Dendritic cell treated with granulocyte-macrophage colony-stimulating factor and Interleukin-4, amounts not matched to agents 40 ng/mL and 50 ng/mL, for 4 days (primary cell): ENCODE results near the gene SELENOV.
A peak's percentile ranks its signal among the peaks of the same experiment; 100 is the strongest.

Experiments used
- H3K27ac Mint-ChIP-seq: one replicate; pipeline ENCODE4 v1.8.0; 2022; ENCODE audit warnings: mild to moderate bottlenecking, mixed read lengths
- H3K27me3 Mint-ChIP-seq: one replicate; pipeline ENCODE4 v1.8.0; 2022; ENCODE audit warnings: mild to moderate bottlenecking, mixed read lengths
- H3K36me3 Mint-ChIP-seq: one replicate; pipeline ENCODE4 v1.8.0; 2022; ENCODE audit warnings: low read depth, mixed read lengths
- H3K4me1 Mint-ChIP-seq: one replicate; pipeline ENCODE4 v1.8.0; 2022; ENCODE audit warnings: low read depth, mixed read lengths
- H3K4me3 Mint-ChIP-seq: one replicate; pipeline ENCODE4 v1.8.0; 2022; ENCODE audit warnings: mild to moderate bottlenecking, moderate library complexity, mixed read lengths
- H3K9me3 Mint-ChIP-seq: one replicate; pipeline ENCODE4 v1.8.0; 2022; ENCODE audit warnings: mixed read lengths
- intact Hi-C: fragments of 100-400 bp; cut with micrococcal nuclease; formaldehyde crosslinking; loops from one replicate; pipeline ENCODE4 v1.15.0; 2022

SELENOV gene

DNA sequence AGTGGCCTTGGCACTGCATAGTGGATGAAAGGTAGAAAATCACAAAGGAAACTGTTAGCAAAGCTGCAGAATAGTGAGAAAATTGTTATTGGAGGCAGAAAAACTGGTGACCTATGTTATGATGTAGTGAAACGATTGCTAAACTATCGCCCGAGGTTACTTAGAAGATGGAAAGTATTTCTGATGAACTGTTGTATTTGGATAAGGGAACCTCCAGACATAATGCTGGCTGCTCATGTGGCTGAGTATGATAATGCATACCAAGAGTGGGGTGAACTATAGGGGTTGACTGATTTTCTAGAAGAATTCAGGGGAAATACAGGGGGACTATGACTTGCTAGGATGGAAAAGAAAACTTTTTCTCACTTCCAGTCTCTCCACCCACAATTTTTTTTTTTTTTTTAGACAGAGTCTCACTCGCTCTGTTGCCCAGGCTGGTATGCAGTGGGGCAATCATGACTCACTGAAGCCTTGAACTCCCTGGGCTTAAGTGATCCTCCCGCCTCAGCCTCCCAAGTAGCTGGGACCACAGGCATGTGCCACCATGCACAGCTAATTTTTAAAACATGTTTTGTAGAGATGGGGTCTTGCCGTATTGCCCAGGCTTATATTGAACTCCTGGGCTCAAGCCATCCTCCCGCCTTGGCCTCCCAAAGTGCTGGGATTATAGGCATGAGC lies 29.4 kb downstream of the SELENOV start:
- no peaks in the 10 kb centered on the region for H3K9me3 Mint-ChIP-seq
- H3K27me3 Mint-ChIP-seq = peaks cover 11% of the 10 kb centered on the region
- intact Hi-C loops = no loop called here
- peaks cover 14% of the 10 kb centered on the region for H3K4me1 Mint-ChIP-seq
- peaks cover 6% of the 10 kb centered on the region for H3K36me3 Mint-ChIP-seq
- no peak overlapping the region for H3K27ac Mint-ChIP-seq
- H3K4me3 Mint-ChIP-seq = no peak overlapping the region

DNA sequence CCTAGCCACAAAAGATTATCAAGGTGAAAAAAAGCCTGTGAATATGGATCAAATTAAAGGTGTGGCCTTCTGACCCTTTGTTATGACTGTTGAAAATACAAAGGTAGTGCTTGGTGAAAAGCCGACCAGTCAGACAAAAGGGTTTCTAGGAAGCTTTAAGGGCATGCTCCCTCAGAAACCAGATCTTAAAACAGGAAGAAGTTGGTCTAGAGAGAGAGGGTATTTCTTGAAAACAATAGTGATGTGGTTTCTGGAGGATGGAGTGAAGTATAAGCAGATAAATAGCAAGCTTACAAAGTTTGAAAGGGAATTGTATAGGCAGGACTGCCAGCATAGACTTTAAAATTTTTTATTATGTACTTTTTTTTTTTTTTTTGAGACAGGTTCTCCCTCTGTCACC lies 30.0 kb downstream of the SELENOV start:
- intact Hi-C loops = no loop called here
- H3K4me1 Mint-ChIP-seq = peaks cover 13% of the 10 kb centered on the region
- no peaks in the 10 kb centered on the region for H3K9me3 Mint-ChIP-seq
- H3K4me3 Mint-ChIP-seq = no peak overlapping the region
- H3K27ac Mint-ChIP-seq = no peak overlapping the region
- peaks cover 3% of the 10 kb centered on the region for H3K36me3 Mint-ChIP-seq
- H3K27me3 Mint-ChIP-seq = peaks cover 11% of the 10 kb centered on the region

DNA sequence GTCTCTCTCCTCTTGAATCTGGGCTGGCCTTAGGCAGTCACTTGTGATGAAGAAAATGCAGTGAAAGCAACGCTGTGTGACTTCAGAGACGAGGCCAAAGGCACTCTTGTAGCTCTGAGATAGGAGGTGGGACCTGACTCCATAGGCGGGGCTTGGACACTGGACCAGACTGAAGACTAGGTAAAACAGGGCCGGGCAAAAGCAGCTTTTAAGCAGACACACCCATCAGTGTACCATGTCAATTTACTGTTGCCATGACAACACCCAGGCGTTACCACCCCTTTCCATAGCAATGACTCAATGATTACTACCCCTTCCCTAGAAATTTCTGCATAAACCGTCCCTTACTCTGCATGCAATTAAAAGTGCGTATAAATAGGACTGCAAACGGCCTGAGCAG lies 31.7 kb downstream of the SELENOV start:
- intact Hi-C loops = no loop called here
- Mint-ChIP-seq H3K9me3 (no peaks in the 10 kb centered on the region), H3K27me3 (peaks cover 14% of the 10 kb centered on the region), H3K27ac (no peak overlapping the region), H3K36me3 (no peaks in the 10 kb centered on the region), H3K4me1 (peaks cover 7% of the 10 kb centered on the region), H3K4me3 (no peak overlapping the region)

DNA sequence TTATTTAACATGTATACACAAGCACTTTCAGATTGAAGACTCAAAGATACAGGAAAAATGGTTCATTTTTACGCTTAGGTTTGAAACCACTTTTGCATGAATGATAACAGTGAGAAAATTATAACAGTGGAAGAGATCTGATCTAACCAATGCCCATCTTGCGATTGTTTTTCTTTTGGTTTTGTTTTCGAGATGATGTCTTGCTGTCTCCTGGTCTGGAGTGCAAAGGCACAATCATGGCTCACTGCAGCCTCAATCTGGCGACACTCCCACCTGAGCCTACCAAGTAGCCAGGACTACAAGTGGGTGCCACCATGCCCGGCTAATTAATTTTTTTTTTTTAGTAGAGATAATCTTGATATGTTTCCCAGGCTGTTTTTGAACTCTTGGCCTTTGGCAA lies 35.3 kb downstream of the SELENOV start:
- Mint-ChIP-seq H3K27ac (no peak overlapping the region), H3K36me3 (no peaks in the 10 kb centered on the region)
- intact Hi-C loops = loop anchor here (10.0 kb wide), 2 partner anchors 215 to 295 kb away; partner anchors contain the start of gene FBL

DNA sequence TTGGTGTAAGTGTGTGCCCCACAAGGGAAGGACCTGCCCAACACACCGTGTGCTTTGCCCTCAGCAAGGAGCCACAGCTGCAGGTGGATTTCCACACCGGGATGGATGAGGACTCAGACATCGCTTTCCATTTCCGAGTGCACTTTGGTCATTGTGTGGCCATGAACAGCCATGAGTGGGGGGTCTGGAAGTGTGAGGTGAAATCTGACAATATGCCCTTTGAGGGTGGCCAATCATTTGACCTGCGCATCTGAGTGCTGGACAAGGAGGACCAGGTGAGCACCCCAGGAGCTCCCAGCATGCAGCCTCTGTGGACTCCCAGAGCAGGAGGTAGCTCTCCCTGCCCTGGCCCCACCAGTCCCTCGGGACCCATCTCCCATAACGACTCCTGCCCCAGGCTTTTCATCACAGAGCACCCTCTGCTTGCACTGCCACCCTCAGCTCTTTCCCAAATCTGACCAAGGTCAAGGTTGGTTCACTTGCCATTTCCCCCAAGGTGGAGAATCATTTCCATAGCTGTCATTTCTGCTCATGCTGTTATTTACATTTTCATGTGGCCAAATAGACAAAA lies 38.2 kb downstream of the SELENOV start:
- peaks cover 9% of the 10 kb centered on the region for H3K27me3 Mint-ChIP-seq

More for the DNA sequence above, 35.3 kb downstream of the SELENOV start:
- peaks cover 30% of the 10 kb centered on the region for H3K4me1 Mint-ChIP-seq
- no peaks in the 10 kb centered on the region for H3K9me3 Mint-ChIP-seq
- peaks cover 16% of the 10 kb centered on the region for H3K27me3 Mint-ChIP-seq
- H3K4me3 Mint-ChIP-seq = no peak overlapping the region

DNA sequence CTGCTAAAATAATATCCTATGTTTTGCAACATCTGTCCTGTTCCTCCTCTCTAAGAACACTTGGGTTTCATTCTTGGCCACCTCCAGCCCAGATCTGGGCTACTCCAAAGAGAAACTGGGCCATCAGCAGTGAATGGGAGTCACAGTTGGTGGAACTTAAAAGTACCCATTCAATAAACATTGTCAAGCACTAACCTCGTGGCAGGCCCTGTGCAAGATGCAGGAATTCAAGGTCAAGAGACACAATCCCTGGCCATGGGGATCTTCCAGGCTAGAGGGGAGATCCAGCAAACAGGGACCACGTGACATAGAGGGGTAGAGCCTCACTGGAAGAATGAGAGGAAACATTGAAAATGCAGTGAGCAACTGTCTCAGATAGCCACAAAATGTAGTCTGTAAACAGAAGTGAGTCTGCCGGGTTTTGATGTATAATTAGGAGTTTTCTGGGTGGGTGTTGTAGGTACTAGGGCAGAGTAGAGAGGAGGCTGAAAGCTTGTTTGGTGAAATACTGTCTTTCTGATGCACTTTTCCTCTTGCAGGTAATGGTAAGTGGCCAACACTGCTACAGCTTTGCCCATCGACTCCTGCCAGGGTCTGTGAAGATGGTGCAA lies 39.9 kb downstream of the SELENOV start:
- Mint-ChIP-seq H3K27me3 (peaks cover 11% of the 10 kb centered on the region), H3K36me3 (no peaks in the 10 kb centered on the region), H3K4me3 (no peak overlapping the region), H3K9me3 (no peaks in the 10 kb centered on the region), H3K4me1 (peaks cover 70% of the 10 kb centered on the region), H3K27ac (no peak overlapping the region)
- intact Hi-C loops = loop anchor here (10.0 kb wide), 2 partner anchors 210 to 290 kb away; partner anchors contain the start of gene FBL

More for the DNA sequence above, 38.2 kb downstream of the SELENOV start:
- intact Hi-C loops = loop anchor here (2.0 to 10.0 kb wide), 3 partner anchors 74 to 292 kb away; partner anchors contain the start of gene FBL
- peaks cover 54% of the 10 kb centered on the region for H3K4me1 Mint-ChIP-seq
- H3K4me3 Mint-ChIP-seq = no peak overlapping the region
- H3K9me3 Mint-ChIP-seq = no peaks in the 10 kb centered on the region
- H3K27ac Mint-ChIP-seq = peak overlapping the region; percentile 58
- H3K36me3 Mint-ChIP-seq = no peaks in the 10 kb centered on the region

DNA sequence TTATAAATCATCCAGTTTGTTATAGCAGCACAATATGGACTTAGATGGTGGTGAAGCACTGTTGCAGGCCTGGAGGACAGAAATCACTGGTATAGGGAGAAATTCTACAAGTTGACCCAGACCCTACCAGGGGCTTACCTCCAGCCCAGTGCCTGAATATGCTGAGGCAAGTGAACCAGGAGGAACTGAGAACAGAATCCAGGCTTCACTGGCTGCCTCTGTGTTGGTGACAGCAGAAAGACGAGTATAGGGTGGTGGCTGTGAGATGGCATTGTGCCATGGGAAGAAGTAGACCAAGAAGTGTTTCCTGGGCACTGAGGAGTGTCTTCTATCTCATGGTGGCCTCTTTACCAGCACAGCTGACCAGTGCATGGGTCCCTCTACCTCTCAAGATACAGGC lies 40.9 kb downstream of the SELENOV start:
- H3K36me3 Mint-ChIP-seq = no peaks in the 10 kb centered on the region
- no peak overlapping the region for H3K4me3 Mint-ChIP-seq
- H3K4me1 Mint-ChIP-seq = peaks cover 70% of the 10 kb centered on the region
- H3K27me3 Mint-ChIP-seq = peaks cover 14% of the 10 kb centered on the region
- no peaks in the 10 kb centered on the region for H3K9me3 Mint-ChIP-seq
- intact Hi-C loops = loop anchor here (10.0 kb wide), 2 partner anchors 209 to 289 kb away; partner anchors contain the start of gene FBL
- H3K27ac Mint-ChIP-seq = no peak overlapping the region

DNA sequence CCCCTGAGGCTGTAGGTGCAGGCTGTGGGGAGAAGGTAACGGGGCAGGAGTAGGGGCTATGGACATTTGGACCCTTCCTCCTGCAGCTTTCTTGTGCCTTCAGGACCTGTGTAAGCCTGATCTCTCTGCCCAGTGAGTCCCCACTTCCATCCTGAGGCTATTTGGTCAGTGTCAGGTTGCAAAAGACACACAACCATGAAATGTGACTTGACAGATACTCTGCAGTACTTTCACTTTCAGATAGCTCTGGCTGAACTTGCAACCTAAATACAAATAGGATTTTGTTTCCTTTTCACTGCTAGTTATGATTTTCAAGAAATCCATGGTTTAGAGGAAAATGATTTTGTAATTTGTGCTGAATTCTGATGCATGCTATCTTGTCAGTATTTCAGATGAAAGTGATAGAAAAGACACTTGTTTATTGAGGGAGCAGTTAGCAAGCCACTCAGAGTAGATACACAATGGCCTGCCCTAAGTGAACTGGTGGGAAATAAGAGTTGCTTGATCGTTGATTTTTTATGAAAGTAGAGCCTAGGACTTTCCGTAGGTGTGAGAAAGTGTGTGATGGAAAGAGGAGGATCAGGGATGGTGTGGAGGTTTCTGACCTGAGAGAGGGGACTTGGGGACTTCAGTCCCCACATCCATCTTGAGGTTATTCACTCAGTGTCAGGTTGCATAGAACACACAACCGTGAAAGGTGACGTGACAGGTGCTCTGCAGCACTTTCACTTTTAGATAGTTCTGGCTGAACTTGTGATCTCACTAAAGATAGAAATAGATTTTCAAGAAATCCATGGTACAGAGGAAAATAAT lies 43.1 kb downstream of the SELENOV start:
- Mint-ChIP-seq H3K36me3 (no peaks in the 10 kb centered on the region), H3K4me3 (peak overlapping the region; percentile 55), H3K27ac (peak overlapping the region; percentile 54), H3K4me1 (peaks cover 54% of the 10 kb centered on the region), H3K9me3 (no peaks in the 10 kb centered on the region), H3K27me3 (peaks cover 21% of the 10 kb centered on the region)
- intact Hi-C loops = loop anchor here (10.0 kb wide), 2 partner anchors 207 to 287 kb away; partner anchors contain the start of gene FBL

DNA sequence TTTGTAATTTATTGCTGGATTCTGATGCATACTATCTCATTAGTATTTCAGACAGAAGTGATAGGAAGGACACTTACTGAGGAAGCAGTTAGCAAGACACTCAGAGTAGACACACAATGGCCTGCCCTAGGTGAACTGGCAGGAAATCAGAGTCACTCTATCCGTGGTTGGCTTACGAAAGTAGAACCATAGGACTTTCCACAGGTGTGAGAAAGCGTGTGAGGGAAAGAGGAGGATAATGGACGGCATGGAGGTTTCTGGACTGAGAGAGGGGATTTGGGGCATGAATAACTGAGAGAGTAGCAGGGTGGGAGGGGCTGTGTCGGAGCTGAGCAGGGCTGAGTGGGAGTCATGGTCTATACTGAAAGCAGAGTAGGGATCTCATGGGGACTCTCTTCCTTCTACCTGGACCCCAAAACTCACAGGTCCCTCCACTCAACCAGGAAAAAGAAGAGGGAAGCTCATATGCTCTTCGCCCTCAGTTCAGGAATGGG lies 43.7 kb downstream of the SELENOV start:
- no peak overlapping the region for H3K4me3 Mint-ChIP-seq
- peaks cover 48% of the 10 kb centered on the region for H3K4me1 Mint-ChIP-seq
- H3K27ac Mint-ChIP-seq = peak overlapping the region; percentile 54
- H3K9me3 Mint-ChIP-seq = no peaks in the 10 kb centered on the region
- H3K36me3 Mint-ChIP-seq = no peaks in the 10 kb centered on the region
- peaks cover 18% of the 10 kb centered on the region for H3K27me3 Mint-ChIP-seq
- intact Hi-C loops = loop anchor here (10.0 kb wide), 2 partner anchors 206 to 286 kb away; partner anchors contain the start of gene FBL

DNA sequence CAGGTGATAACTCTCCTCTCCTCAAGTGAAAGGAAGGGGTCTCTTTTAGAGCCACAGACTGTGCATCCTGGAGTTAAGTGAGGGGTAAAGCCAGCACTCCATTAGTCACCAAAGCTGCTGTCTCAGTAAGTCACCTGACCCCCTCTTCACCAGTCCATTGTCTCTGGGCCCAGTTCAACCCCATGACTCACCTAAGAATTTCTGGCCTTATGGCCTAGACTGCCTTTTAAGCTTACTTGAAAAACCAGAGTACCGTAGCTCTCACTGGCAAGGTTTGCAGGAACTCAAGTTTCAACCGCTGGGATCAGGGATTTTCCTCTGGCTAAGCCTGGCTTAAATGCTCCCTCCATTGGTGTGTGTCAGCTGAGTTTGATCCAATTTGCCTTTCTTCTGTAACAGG lies 48.5 kb downstream of the SELENOV start:
- Mint-ChIP-seq H3K9me3 (no peaks in the 10 kb centered on the region), H3K27me3 (peaks cover 24% of the 10 kb centered on the region), H3K36me3 (no peaks in the 10 kb centered on the region), H3K27ac (no peak overlapping the region), H3K4me3 (no peak overlapping the region), H3K4me1 (peaks cover 18% of the 10 kb centered on the region)
- intact Hi-C loops = no loop called here

DNA sequence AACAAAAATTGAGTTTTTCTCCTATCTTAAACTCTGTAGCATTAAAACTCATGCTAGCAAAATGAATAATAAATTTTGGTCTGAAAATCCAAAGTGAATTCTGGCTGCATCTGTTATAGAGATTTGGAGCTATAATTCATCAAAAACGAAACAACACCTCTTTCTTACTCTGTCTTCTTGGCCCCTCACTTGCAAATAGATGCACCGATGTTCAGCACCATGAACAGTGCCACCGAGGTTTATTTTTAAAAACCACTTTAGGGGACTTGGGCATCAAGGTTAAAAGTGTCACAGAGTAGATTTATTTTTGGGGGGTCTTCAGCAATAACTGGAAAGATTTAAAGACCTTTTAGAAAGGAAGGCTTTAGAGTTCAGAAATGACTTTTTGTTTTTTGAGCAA lies 51.1 kb downstream of the SELENOV start:
- peaks cover 5% of the 10 kb centered on the region for H3K4me1 Mint-ChIP-seq
- H3K9me3 Mint-ChIP-seq = no peaks in the 10 kb centered on the region
- peaks cover 25% of the 10 kb centered on the region for H3K27me3 Mint-ChIP-seq
- intact Hi-C loops = no loop called here
- H3K4me3 Mint-ChIP-seq = no peak overlapping the region
- H3K27ac Mint-ChIP-seq = no peak overlapping the region
- no peaks in the 10 kb centered on the region for H3K36me3 Mint-ChIP-seq

DNA sequence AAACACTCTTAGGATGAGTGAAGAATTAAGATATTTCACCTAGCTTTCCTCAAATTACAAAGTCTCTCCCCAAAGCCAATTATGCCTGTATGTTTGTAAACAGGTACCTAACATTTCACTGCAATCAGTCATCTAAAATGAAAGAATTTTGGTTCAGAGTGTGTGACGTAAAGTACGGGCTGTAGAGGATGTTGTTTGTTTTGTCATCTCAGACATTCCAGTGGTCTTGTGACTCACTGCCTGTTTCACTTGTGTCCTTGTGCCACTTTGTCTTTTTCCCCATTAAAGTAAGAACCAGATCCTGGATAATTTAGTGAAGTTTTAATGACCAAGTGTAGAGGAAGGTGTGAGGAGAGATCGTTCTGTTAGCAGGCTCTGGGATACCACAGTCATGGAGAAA lies 53.7 kb downstream of the SELENOV start:
- Mint-ChIP-seq H3K4me1 (peaks cover 5% of the 10 kb centered on the region), H3K4me3 (no peak overlapping the region), H3K27ac (no peak overlapping the region), H3K36me3 (no peaks in the 10 kb centered on the region), H3K9me3 (peaks cover 7% of the 10 kb centered on the region), H3K27me3 (peaks cover 23% of the 10 kb centered on the region)
- intact Hi-C loops = no loop called here
